PFSK-1 (cell line): ENCODE results near the gene SH2B2.

Experiments used
- POLR2AphosphoS5 ChIP-seq: IDR thresholded peaks from 2 replicates; pipeline ENCODE4 v1.6.1; 2012; ENCODE audit warnings: low read depth, mild to moderate bottlenecking, control low read depth, low read length, moderate library complexity
- REST ChIP-seq, 2 experiments: IDR thresholded peaks; 2 replicates each; pipeline versions ENCODE4 v1.6.1 to v1.8.0; 2011 to 2012; ENCODE audit warnings: low read depth in 2 of 2, low read length in 2 of 2, control low read depth in 1 of 2, inconsistent platforms in 1 of 2, mild to moderate bottlenecking in 1 of 2, moderate library complexity in 1 of 2; ENCODE audit not compliant: insufficient read depth in 1 of 2
- SIN3A ChIP-seq: IDR thresholded peaks from 2 replicates; pipeline ENCODE4 v1.6.1; 2012; ENCODE audit warnings: mild to moderate bottlenecking, low read length, moderate library complexity, borderline replicate concordance; ENCODE audit not compliant: insufficient read depth

GRCh38 chr7:102305414-102306268 lies 19.0 kb downstream of the SH2B2 start:
- TF ChIP-seq POLR2AphosphoS5 = no peak
- no peak for TF ChIP-seq REST (IDR thresholded peaks at IDR 0.05; ENCODE audit: insufficient read depth in 1 of 2, low read depth in 2 of 2, low read length in 2 of 2)
- TF ChIP-seq SIN3A = no peak
